ENCODE measurements around the gene UBQLN3.

UBQLN3 gene

GRCh38 chr11:5467527-5467926 lies 42.2 kb downstream of the UBQLN3 start:
- TF ChIP-seq CTCF (IDR thresholded peaks at IDR 0.05; ENCODE audit: low read length), result no peak
- no peak for TF ChIP-seq EZH2 (optimal IDR thresholded peaks at IDR 0.05; ENCODE audit: low read depth, low read length)
- TF ChIP-seq EZH2phosphoT487 (IDR thresholded peaks at IDR 0.05; ENCODE audit: low read length), result no peak
- no peaks in the 10 kb centered on the region for H3K36me3 ChIP-seq (replicated peaks; ENCODE audit: insufficient read depth, low read length)
- H3K4me2 ChIP-seq (ENCODE audit: low read depth, low read length), result no peak overlapping the region
- no peak for DNase-seq
- no peaks in the 10 kb centered on the region for H3K9me3 ChIP-seq (replicated peaks; ENCODE audit: insufficient read depth, low read length)
- no peaks in the 10 kb centered on the region for H4K20me1 ChIP-seq (ENCODE audit: insufficient read depth, low read length)
- no peak overlapping the region for H3K9ac ChIP-seq (ENCODE audit: low read length)
- no peaks in the 10 kb centered on the region for H3K27me3 ChIP-seq (replicated peaks; ENCODE audit: insufficient read depth, low read length)
- no peak overlapping the region for H3K27ac ChIP-seq (ENCODE audit: low read length)
- no peaks in the 10 kb centered on the region for H3K9me2 ChIP-seq (replicated peaks; ENCODE audit: insufficient read depth, low read length)
- no peaks in the 10 kb centered on the region for H3K4me1 ChIP-seq (ENCODE audit: low read length)
- no peak overlapping the region for H2AFZ ChIP-seq (ENCODE audit: low read length)
- H3K4me3 ChIP-seq (ENCODE audit: low read length), result no peak overlapping the region
- no peaks in the 10 kb centered on the region for H3K79me2 ChIP-seq (ENCODE audit: low read length)
- H3F3A ChIP-seq (ENCODE audit: insufficient read depth, low read length), result no peaks in the 10 kb centered on the region

GRCh38 chr11:5460983-5461621 lies 48.7 kb downstream of the UBQLN3 start:
- H3K4me3 ChIP-seq (ENCODE audit: low read length), result no peak overlapping the region
- no peaks in the 10 kb centered on the region for H4K20me1 ChIP-seq (ENCODE audit: insufficient read depth, low read length)
- no peak overlapping the region for H3K27ac ChIP-seq (ENCODE audit: low read length)
- H3K4me1 ChIP-seq (ENCODE audit: low read length), result no peaks in the 10 kb centered on the region
- no peak overlapping the region for H3K4me2 ChIP-seq (ENCODE audit: low read depth, low read length)
- H3K9me2 ChIP-seq (replicated peaks; ENCODE audit: insufficient read depth, low read length), result no peaks in the 10 kb centered on the region
- TF ChIP-seq EZH2 (optimal IDR thresholded peaks at IDR 0.05; ENCODE audit: low read depth, low read length), result no peak
- no peak for TF ChIP-seq CTCF (IDR thresholded peaks at IDR 0.05; ENCODE audit: low read length)
- no peak for TF ChIP-seq EZH2phosphoT487 (IDR thresholded peaks at IDR 0.05; ENCODE audit: low read length)
- H3K9me3 ChIP-seq (replicated peaks; ENCODE audit: insufficient read depth, low read length), result no peaks in the 10 kb centered on the region
- H3K79me2 ChIP-seq (ENCODE audit: low read length), result no peaks in the 10 kb centered on the region
- DNase-seq, result no peak
- H2AFZ ChIP-seq (ENCODE audit: low read length), result no peak overlapping the region
- no peaks in the 10 kb centered on the region for H3F3A ChIP-seq (ENCODE audit: insufficient read depth, low read length)
- H3K9ac ChIP-seq (ENCODE audit: low read length), result no peak overlapping the region
- no peaks in the 10 kb centered on the region for H3K27me3 ChIP-seq (replicated peaks; ENCODE audit: insufficient read depth, low read length)
- H3K36me3 ChIP-seq (replicated peaks; ENCODE audit: insufficient read depth, low read length), result no peaks in the 10 kb centered on the region
